BLaER1 (cell line): ENCODE data around the gene ZNF532.

Source experiments
- H3K27ac ChIP-seq: shearing (Covaris generic); formaldehyde crosslinking; 2 replicates; pipeline ENCODE4 v1.8.1; 2022
- H3K27me3 ChIP-seq: shearing (Covaris generic); formaldehyde crosslinking; 2 replicates; pipeline ENCODE4 v1.8.1; 2022
- H3K36me3 ChIP-seq: shearing (Covaris generic); formaldehyde crosslinking; 2 replicates; pipeline ENCODE4 v1.8.1; 2022
- H3K4me1 ChIP-seq: shearing (Covaris generic); formaldehyde crosslinking; 2 replicates; pipeline ENCODE4 v1.8.1; 2022
- H3K4me2 ChIP-seq: shearing (Covaris generic); formaldehyde crosslinking; 2 replicates; pipeline ENCODE4 v1.8.1; 2022
- H3K4me3 ChIP-seq: shearing (Covaris generic); formaldehyde crosslinking; 2 replicates; pipeline ENCODE4 v1.8.1; 2022
- H3K9ac ChIP-seq: shearing (Covaris generic); formaldehyde crosslinking; 2 replicates; pipeline ENCODE4 v1.8.1; 2022
- H3K9me3 ChIP-seq: shearing (Covaris generic); formaldehyde crosslinking; 2 replicates; pipeline ENCODE4 v1.8.1; 2022
- H4K20me1 ChIP-seq: shearing (Covaris generic); formaldehyde crosslinking; 2 replicates; pipeline ENCODE4 v1.8.1; 2022
- Cebpa-rat ChIP-seq: shearing (Covaris generic); IDR thresholded peaks from 2 replicates; pipeline ENCODE4 v1.8.1; 2022

ZNF532 gene

DNA sequence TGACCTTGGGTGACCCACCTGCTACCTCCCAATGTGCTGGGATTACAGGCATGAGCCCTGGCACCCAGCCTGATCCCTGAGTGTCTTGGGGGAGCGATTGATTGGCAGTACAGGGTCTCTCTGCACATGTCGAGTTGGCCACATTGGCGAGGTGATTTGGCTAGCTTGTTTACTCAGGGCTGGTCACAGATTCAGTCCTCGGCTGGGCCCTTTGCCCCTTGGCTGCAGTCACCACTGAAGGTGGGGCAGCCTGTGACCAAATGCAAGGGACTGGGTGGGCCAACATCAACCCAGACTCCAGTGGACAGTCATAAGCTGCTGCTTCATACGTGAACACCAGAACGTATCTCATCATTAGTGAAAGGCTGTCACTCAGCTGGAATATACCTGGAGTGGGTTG is 114.9 kb downstream of the ZNF532 start:
- Histone ChIP-seq H3K9me3 (no peaks in the 10 kb centered on the region), H4K20me1 (no peaks in the 10 kb centered on the region), H3K9ac (no peak overlapping the region), H3K27ac (no peak overlapping the region), H3K4me3 (no peak overlapping the region), H3K36me3 (no peaks in the 10 kb centered on the region), H3K27me3 (no peaks in the 10 kb centered on the region), H3K4me1 (no peaks in the 10 kb centered on the region), H3K4me2 (no peak overlapping the region)
- no peak for TF ChIP-seq Cebpa-rat

DNA sequence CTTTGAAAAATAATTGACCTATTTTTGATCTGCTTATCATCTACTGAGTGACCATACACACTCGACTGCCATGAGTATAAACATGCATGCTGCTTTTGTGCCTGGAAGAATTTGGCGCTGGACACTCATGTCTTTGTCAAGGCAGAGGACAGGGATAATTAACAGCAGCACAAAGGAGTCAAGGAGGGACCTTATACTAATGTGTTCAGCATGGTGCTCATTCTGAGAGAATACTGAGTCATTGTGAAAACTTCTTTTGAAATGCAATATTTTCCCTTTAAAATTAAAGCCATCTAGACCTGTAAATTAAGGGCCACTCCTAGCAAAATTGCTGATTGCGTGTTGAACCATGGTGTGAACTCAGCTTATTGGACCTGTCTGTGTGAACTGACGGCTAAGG is 116.3 kb downstream of the ZNF532 start:
- Histone ChIP-seq H3K27ac (no peak overlapping the region), H3K4me1 (no peaks in the 10 kb centered on the region), H4K20me1 (no peaks in the 10 kb centered on the region), H3K36me3 (no peaks in the 10 kb centered on the region), H3K9me3 (no peaks in the 10 kb centered on the region), H3K9ac (no peak overlapping the region), H3K4me3 (no peak overlapping the region), H3K4me2 (no peak overlapping the region), H3K27me3 (no peaks in the 10 kb centered on the region)
- TF ChIP-seq Cebpa-rat = no peak

DNA sequence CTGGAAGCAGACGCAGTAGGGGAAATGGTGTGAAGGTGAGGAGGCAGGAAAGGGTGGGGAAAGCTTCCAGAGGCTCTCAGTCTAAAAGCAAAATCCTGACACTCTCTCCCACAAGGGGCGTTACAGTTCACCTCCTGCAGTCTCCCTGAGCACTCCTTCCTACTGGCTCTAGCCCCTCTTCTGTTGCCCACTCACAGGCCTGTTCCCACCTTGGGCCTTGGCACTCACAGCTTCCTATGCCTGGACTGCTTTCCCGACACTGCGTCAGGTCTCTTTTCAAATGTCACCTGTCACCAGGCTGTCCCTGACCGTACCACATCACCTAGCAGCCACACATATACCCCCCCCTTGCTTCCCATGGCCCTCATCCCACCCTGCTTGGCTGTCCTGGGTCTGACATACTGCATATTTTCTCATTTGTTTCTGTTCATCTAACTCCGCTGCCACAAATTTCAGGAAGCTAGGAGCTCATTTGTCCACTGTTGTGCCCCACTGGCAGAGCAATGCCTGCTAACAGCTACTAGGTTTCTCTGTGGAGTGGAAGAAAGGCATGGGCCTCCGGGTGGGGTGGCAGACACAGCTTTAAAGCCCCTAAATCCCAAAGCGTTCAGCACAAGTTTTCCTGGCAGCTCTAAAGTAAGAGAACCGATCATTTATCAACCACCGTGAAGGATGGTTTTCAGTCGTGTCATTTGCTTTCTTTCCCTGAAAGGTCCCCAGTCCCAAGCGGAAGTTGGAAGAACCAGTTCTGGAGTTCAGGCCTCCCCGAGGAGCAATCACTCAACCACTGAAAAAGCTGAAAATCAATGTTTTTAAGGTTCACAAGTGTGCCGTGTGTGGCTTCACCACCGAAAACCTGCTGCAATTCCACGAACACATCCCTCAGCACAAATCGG is 118.8 kb downstream of the ZNF532 start:
- Histone ChIP-seq H3K9me3 (peaks cover 6% of the 10 kb centered on the region), H3K36me3 (no peaks in the 10 kb centered on the region), H3K27ac (no peak overlapping the region)

GRCh38 chr18:58988600-58988999 is 123.9 kb downstream of the ZNF532 start:
- TF ChIP-seq Cebpa-rat = no peak
- H4K20me1 ChIP-seq = no peaks in the 10 kb centered on the region
- no peak overlapping the region for H3K27ac ChIP-seq
- H3K4me2 ChIP-seq = no peak overlapping the region
- H3K9ac ChIP-seq = no peak overlapping the region
- no peak overlapping the region for H3K4me3 ChIP-seq
- no peaks in the 10 kb centered on the region for H3K36me3 ChIP-seq
- no peaks in the 10 kb centered on the region for H3K27me3 ChIP-seq
- peaks cover 25% of the 10 kb centered on the region for H3K9me3 ChIP-seq
- peaks cover 23% of the 10 kb centered on the region for H3K4me1 ChIP-seq

More for the DNA sequence above, 118.8 kb downstream of the ZNF532 start:
- no peaks in the 10 kb centered on the region for H3K4me1 ChIP-seq
- no peak overlapping the region for H3K4me2 ChIP-seq
- H3K27me3 ChIP-seq = no peaks in the 10 kb centered on the region
- no peaks in the 10 kb centered on the region for H4K20me1 ChIP-seq
- H3K9ac ChIP-seq = no peak overlapping the region
- no peak for TF ChIP-seq Cebpa-rat
- H3K4me3 ChIP-seq = no peak overlapping the region

DNA sequence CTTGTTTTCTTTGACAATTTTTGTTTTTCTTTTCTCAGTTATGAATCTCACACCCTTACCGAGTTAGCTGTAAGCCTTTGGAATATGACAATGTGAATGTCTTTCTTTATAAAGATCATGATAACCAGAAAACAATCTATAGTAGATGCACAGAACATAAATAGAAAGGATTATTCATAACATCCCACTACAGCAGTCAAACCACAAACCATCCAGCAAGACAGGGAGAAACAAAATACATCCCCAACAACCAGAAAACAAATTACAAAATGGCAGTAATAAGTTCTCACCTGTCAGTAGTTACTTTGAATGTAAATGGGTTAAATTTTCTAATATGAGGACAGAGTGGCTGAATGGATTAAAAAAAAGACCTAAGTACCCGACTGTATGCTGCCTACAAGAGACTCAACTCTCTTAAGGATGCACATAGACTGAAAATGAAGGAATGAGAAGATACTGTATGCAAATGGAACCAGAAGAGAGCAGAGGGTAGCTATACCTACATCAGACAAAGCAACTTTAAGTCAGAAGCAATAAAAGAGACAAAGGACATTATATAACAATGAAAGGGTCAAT is 124.6 kb downstream of the ZNF532 start:
- no peak for TF ChIP-seq Cebpa-rat
- Histone ChIP-seq H3K27ac (no peak overlapping the region), H3K27me3 (no peaks in the 10 kb centered on the region), H3K4me1 (peaks cover 23% of the 10 kb centered on the region), H3K9ac (no peak overlapping the region), H4K20me1 (no peaks in the 10 kb centered on the region), H3K4me3 (no peak overlapping the region), H3K4me2 (no peak overlapping the region), H3K9me3 (peaks cover 25% of the 10 kb centered on the region), H3K36me3 (no peaks in the 10 kb centered on the region)

DNA sequence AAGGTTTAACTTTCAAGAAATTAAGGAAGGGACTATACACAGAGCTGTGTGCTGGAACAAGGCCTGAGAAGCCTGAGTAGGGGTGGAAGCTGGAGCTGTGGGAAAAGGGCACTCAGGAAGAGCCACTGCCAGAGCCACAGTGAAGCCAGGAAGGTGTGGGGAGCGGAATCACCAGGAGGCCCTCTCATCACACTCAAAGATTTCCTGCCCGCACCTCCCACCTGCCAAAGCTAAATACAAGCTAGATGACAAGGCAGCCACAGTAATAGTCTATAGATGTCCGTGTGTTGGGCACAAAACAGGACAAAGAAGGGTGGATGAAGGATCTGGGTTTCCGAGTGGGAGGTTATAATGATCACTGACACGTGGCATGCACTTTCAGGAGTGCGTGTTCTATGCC is 126.0 kb downstream of the ZNF532 start:
- H3K4me2 ChIP-seq = no peak overlapping the region

GRCh38 chr18:58991167-58991798 is 126.6 kb downstream of the ZNF532 start:
- no peak overlapping the region for H3K4me3 ChIP-seq
- no peak overlapping the region for H3K9ac ChIP-seq
- no peaks in the 10 kb centered on the region for H3K36me3 ChIP-seq
- H3K9me3 ChIP-seq = peaks cover 25% of the 10 kb centered on the region
- H4K20me1 ChIP-seq = no peaks in the 10 kb centered on the region
- H3K4me2 ChIP-seq = peak overlapping the region; percentile 22
- H3K27ac ChIP-seq = no peak overlapping the region
- no peak for TF ChIP-seq Cebpa-rat
- H3K27me3 ChIP-seq = no peaks in the 10 kb centered on the region
- peaks cover 23% of the 10 kb centered on the region for H3K4me1 ChIP-seq

More for the DNA sequence above, 126.0 kb downstream of the ZNF532 start:
- Histone ChIP-seq H3K9me3 (peaks cover 25% of the 10 kb centered on the region), H3K4me1 (peaks cover 23% of the 10 kb centered on the region), H3K27ac (no peak overlapping the region), H3K4me3 (no peak overlapping the region), H3K36me3 (no peaks in the 10 kb centered on the region), H3K27me3 (no peaks in the 10 kb centered on the region), H4K20me1 (no peaks in the 10 kb centered on the region), H3K9ac (no peak overlapping the region)
- TF ChIP-seq Cebpa-rat = no peak

GRCh38 chr18:58992301-58993231 is 127.9 kb downstream of the ZNF532 start:
- H3K9me3 ChIP-seq = peaks cover 19% of the 10 kb centered on the region
- H3K36me3 ChIP-seq = no peaks in the 10 kb centered on the region
- H3K4me2 ChIP-seq = peak overlapping the region; percentile 41
- H4K20me1 ChIP-seq = no peaks in the 10 kb centered on the region
- H3K27ac ChIP-seq = peak overlapping the region; percentile 43
- no peak for TF ChIP-seq Cebpa-rat
- H3K4me1 ChIP-seq = peaks cover 23% of the 10 kb centered on the region
- no peaks in the 10 kb centered on the region for H3K27me3 ChIP-seq
- no peak overlapping the region; the same call in 1 of the 2 replicates for H3K9ac ChIP-seq
- no peak overlapping the region for H3K4me3 ChIP-seq

- TF ChIP-seq Cebpa-rat = no peak
- H3K9me3 ChIP-seq = peaks cover 19% of the 10 kb centered on the region
- H3K36me3 ChIP-seq = no peaks in the 10 kb centered on the region
- H4K20me1 ChIP-seq = no peaks in the 10 kb centered on the region
- peak overlapping the region; percentile 41; the same call in 1 of the 2 replicates for H3K4me2 ChIP-seq
- no peak overlapping the region for H3K27ac ChIP-seq
- H3K27me3 ChIP-seq = no peaks in the 10 kb centered on the region
- H3K4me3 ChIP-seq = no peak overlapping the region
- H3K4me1 ChIP-seq = peaks cover 23% of the 10 kb centered on the region
- H3K9ac ChIP-seq = no peak overlapping the region
These were observed 128.6 kb downstream of the ZNF532 start for GRCh38 chr18:58993260-58993659.
